Keratinocyte (primary cell): Measurements from ENCODE around the gene CABLES2.

Experiments
- CTCF ChIP-seq, 3 experiments: IDR thresholded peaks in 1 of 3; conservative IDR thresholded peaks in 1 of 3; optimal IDR thresholded peaks in 1 of 3; 2 replicates in 2 of 3; 3 replicates in 1 of 3; pipeline versions ENCODE3 to v1.5.1; 2011; ENCODE audit warnings: low read length in 3 of 3, mild to moderate bottlenecking in 3 of 3, moderate library complexity in 2 of 3, control low read depth in 1 of 3, inconsistent platforms in 1 of 3; ENCODE audit not compliant: insufficient read depth in 2 of 3; ENCODE audit errors: extremely low read depth in 1 of 3
- EZH2 ChIP-seq: IDR thresholded peaks from one replicate; pipeline ENCODE4 v1.6.1; 2012; ENCODE audit warnings: inconsistent platforms, mild to moderate bottlenecking, low read length, moderate library complexity

GRCh38 chr20:62358171-62359042 lies 48.7 kb downstream of the CABLES2 start:
- TF ChIP-seq CTCF (optimal IDR thresholded peaks at IDR 0.05 in 1 of 3, IDR thresholded peaks at IDR 0.05 in 1 of 3, conservative IDR thresholded peaks at IDR 0.05 in 1 of 3; ENCODE audit: extremely low read depth in 1 of 3, insufficient read depth in 2 of 3, low read length in 3 of 3) (no peak), EZH2 (no peak)
